Activated CD8-positive, alpha-beta memory T cell treated with anti-CD3 and anti-CD28 coated beads, Interleukin-2, amount 10 ng/mL, durations not matched to agents 7 days and 5 days (primary cell): ENCODE results near the gene BNIPL. TPM values are rescaled to one million over a fixed set of nuclear protein-coding genes. Genes with fewer than 3 reads are reported as not detected.

Experiments
- ATAC-seq: fragments of 150-1000 bp; cut with Tn5 transposase; one replicate; pipeline ENCODE4 v1.10.0; 2021; ENCODE audit warnings: moderate library complexity
- CTCF ChIA-PET: fragments of 350-600 bp; sonication (Branson Sonifier 250); formaldehyde crosslinking; loops from one replicate; lab custom pipeline; 2021; ENCODE audit warnings: antibody characterized with exemption; lab: Charles Lee
- DNase-seq: peaks from one replicate; pipeline ENCODE4 v3.0.0-alpha.2; 2020
- H3K27ac Mint-ChIP-seq: one replicate; pipeline ENCODE4 v1.8.0; 2021; ENCODE audit warnings: mild to moderate bottlenecking, mixed read lengths
- H3K27me3 Mint-ChIP-seq: one replicate; pipeline ENCODE4 v1.8.0; 2021; ENCODE audit warnings: mixed read lengths
- H3K36me3 Mint-ChIP-seq: one replicate; pipeline ENCODE4 v1.8.0; 2021; ENCODE audit warnings: mild to moderate bottlenecking, mixed read lengths
- H3K4me1 Mint-ChIP-seq: one replicate; pipeline ENCODE4 v1.8.0; 2021; ENCODE audit warnings: mixed read lengths
- H3K4me3 Mint-ChIP-seq: one replicate; pipeline ENCODE4 v1.8.0; 2021; ENCODE audit warnings: mild to moderate bottlenecking, moderate library complexity, mixed read lengths
- H3K9me3 Mint-ChIP-seq: one replicate; pipeline ENCODE4 v1.8.0; 2022; ENCODE audit warnings: low read depth, mixed read lengths
- total RNA-seq, 2 experiments: library from RNA; stranded (reverse); gene quantifications; one replicate each; pipeline ENCODE4 v1.2.3, GENCODE V29; 2021

BNIPL gene
- total RNA-seq, 2 experiments from 2014 or later: 1.0 to 2.0 TPM

DNA sequence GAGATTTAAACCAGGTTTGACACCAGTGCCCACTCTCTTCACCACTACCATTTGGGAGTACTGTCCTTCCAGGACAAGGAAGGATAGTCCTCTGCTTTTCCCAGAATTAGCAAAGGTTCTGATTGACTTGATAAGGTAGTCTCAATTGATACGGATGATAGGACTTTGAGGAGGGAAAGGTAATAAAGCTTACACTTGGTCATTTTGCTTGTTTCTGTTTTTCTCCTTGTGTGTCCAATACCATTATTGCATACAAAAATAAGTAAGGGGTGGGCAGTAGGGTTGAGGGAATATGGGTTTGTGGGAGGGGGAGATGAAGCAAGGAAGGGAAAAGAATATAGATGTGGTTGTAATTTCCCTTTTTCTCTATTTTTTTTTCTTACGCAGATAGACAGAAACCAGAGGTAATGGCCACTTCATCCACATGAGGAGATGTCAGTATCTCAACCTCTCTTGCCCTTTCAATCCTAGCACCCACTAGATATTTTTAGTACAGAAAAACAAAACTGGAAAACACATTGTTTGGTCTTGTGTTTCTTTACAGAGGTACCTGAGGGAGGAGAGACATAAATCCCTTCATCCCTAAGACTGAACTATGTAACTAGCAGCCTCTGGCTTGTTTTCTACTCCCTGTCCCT, 13.8 kb downstream of the BNIPL start:
- H3K4me1 Mint-ChIP-seq: peaks cover 39% of the 10 kb centered on the region
- CTCF ChIA-PET: interaction anchor here (0.9 to 8.9 kb wide), 5 partner anchors 9 to 55 kb away, joined by 3 to 76 read pairs (median 7); partner anchors contain the start of genes CDC42SE1, GABPB2 and MLLT11
- H3K27ac Mint-ChIP-seq: peak overlapping the region; percentile 54
- ATAC-seq (no peak), DNase-seq (no peak)
- no peaks in the 10 kb centered on the region for H3K27me3 Mint-ChIP-seq
- no peaks in the 10 kb centered on the region for H3K9me3 Mint-ChIP-seq
- no peak overlapping the region for H3K4me3 Mint-ChIP-seq
- H3K36me3 Mint-ChIP-seq: peaks cover 42% of the 10 kb centered on the region

DNA sequence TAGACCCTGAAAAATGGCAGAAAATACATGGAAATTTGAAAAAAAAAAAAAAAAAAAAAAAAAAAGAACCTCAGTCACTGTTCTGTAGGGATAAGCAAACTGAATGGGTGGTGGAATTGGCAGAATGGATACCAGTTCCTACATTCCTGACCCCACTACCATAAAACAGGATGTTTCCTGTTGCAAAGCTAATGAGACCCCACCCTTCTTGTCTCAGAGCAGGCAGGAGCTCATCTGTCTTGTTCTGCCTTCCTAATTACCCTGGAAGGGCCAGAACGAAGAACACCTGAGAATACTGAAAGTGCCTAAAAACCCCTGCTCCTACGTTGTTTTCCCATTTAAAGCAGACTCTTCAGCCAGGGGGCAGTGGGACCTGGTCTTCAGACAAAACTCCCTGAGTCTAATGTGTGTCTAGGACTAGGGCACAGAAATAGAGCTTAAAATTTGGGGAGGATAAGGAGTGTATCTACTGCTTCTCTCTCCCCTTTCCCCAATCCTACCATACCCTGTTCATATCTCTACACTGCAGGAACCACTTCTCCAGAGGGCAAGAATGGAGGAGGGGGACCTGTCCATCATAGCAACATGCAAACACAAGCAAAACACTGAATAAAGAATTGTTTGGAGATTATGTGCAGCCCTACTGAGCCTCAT, 15.1 kb downstream of the BNIPL start:
- ATAC-seq (no peak), DNase-seq (no peak)
- no peak overlapping the region for H3K4me3 Mint-ChIP-seq
- no peaks in the 10 kb centered on the region for H3K9me3 Mint-ChIP-seq
- H3K36me3 Mint-ChIP-seq: peaks cover 55% of the 10 kb centered on the region
- H3K27ac Mint-ChIP-seq: peak overlapping the region; percentile 35
- CTCF ChIA-PET: interaction anchor here (0.9 to 8.9 kb wide), 3 partner anchors 8 to 56 kb away, joined by 3 to 76 read pairs (median 71); partner anchors contain the start of genes CDC42SE1 and MLLT11
- H3K27me3 Mint-ChIP-seq: no peaks in the 10 kb centered on the region
- H3K4me1 Mint-ChIP-seq: peaks cover 52% of the 10 kb centered on the region

DNA sequence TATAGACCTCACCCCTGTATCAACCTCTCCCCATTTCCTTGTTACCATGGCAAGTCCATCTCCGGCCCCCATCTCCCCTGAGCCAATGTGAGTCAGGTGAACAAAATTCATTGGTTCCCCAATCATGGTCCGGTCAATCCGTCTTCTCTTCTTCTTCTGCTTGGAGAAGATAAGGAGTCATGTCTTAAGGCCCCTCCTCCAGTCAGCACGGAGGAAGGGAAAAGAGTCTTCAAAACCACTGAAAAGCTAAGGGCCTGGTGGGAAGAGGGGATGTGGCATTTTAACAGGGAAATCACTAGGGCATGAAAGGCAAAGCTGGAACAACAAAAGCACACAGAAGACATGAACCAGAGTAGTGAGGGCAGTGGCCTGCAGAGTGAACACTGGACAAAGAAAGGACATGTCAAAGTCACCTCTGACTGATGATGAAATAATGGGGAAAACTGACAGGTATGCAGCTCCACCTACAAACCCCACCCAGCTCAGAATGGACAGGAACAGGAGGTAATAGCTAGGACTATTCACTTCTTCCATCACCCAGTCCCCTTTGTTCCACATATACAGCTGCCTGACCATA, 18.7 kb downstream of the BNIPL start:
- Mint-ChIP-seq H3K4me1 (peaks cover 41% of the 10 kb centered on the region), H3K9me3 (no peaks in the 10 kb centered on the region), H3K27ac (peak overlapping the region; percentile 96), H3K4me3 (peak overlapping the region; percentile 91), H3K36me3 (peaks cover 75% of the 10 kb centered on the region), H3K27me3 (no peaks in the 10 kb centered on the region)
- CTCF ChIA-PET: interaction anchor here (1.1 to 8.3 kb wide), 6 partner anchors 6 to 44 kb away, joined by 3 to 71 read pairs (median 6); partner anchors contain the start of genes C1orf56 and GABPB2
- DNase-seq: no peak
- no peak for ATAC-seq

DNA sequence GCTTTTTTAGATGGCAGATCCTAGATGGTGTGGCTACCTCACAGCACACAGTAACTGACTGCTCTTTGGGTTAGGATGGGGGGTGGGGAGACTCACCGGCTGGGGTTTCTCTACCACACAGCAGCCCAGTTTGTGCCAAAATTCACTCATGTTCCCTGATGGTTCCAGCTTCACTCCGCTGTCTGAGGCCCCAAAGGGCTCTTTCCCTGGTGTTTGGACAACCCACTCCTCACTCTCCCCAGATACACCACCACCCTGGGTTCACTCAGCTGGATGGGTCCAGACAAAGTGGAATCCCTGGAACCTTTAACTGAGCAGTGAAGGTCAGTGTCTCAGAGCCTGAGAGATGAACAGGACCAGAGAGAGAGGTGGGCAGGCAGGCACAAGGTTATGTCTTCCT, 19.2 kb downstream of the BNIPL start:
- Mint-ChIP-seq H3K27ac (peak overlapping the region; percentile 96), H3K9me3 (no peaks in the 10 kb centered on the region), H3K4me3 (peak overlapping the region; percentile 91), H3K36me3 (peaks cover 72% of the 10 kb centered on the region), H3K27me3 (no peaks in the 10 kb centered on the region), H3K4me1 (peaks cover 44% of the 10 kb centered on the region)
- ATAC-seq: no peak
- CTCF ChIA-PET: interaction anchor here (1.1 to 8.3 kb wide), 6 partner anchors 7 to 44 kb away, joined by 3 to 71 read pairs (median 6); partner anchors contain the start of genes C1orf56 and GABPB2
- no peak for DNase-seq

DNA sequence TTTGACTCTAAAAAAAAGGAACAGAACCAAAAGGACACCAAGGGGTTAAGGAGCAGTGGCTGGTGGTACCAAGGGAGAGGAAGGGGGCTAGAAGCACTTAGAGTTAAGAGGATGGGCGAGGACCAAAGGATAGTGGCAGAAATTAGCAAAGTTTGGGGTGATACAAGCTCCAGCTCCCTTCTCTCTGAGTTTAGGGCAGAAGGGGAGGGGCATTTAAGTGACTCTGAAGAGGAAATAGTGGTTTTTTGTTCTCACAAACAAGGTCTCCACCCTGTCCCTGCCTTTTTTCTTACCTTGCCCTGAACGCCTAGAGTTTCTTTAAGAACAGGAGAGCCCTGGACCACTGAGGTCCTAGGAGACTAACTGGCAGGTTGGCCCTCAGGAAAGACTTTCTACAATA, 19.8 kb downstream of the BNIPL start:
- H3K27me3 Mint-ChIP-seq: no peaks in the 10 kb centered on the region
- DNase-seq: peak; percentile 53
- CTCF ChIA-PET: interaction anchor here (1.1 to 8.3 kb wide), 8 partner anchors 7 to 43 kb away, joined by 3 to 71 read pairs (median 9); partner anchors contain the start of genes C1orf56 and GABPB2
- peaks cover 49% of the 10 kb centered on the region for H3K4me1 Mint-ChIP-seq
- ATAC-seq: peak; percentile 20
- H3K9me3 Mint-ChIP-seq: no peaks in the 10 kb centered on the region
- H3K36me3 Mint-ChIP-seq: peaks cover 70% of the 10 kb centered on the region
- peak overlapping the region; percentile 91 for H3K4me3 Mint-ChIP-seq
- peak overlapping the region; percentile 96 for H3K27ac Mint-ChIP-seq

DNA sequence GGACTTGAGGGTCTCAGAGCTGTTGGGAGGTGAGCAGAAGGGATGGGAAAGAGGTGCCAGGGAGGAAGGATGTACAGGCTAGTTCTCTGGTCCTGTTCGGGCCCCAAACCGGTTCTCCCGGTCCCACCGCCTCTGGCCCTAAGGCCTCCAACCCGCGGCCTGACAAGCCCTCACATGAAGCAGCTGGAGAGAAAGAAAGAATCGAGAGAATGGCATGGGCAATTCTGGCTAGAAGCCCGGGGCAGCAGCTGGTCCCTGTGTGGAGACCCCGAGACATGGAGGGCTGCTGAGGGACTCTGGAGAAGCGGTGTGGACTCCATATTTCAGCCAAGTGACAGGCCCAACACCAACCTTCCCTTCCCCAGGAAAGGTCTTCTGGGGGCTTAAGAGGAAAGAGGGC, 22.3 kb downstream of the BNIPL start:
- Mint-ChIP-seq H3K36me3 (peaks cover 49% of the 10 kb centered on the region), H3K27ac (peak overlapping the region; percentile 96), H3K27me3 (no peaks in the 10 kb centered on the region), H3K4me3 (peak overlapping the region; percentile 91), H3K4me1 (peaks cover 55% of the 10 kb centered on the region), H3K9me3 (no peaks in the 10 kb centered on the region)
- CTCF ChIA-PET: interaction anchor here (0.6 to 8.3 kb wide), 12 partner anchors 9 to 139 kb away, joined by 3 to 71 read pairs (median 4); partner anchors contain the start of genes C1orf56, GABPB2, MINDY1 and TNFAIP8L2
- ATAC-seq (peak; percentile 0), DNase-seq (peak; percentile 51)

DNA sequence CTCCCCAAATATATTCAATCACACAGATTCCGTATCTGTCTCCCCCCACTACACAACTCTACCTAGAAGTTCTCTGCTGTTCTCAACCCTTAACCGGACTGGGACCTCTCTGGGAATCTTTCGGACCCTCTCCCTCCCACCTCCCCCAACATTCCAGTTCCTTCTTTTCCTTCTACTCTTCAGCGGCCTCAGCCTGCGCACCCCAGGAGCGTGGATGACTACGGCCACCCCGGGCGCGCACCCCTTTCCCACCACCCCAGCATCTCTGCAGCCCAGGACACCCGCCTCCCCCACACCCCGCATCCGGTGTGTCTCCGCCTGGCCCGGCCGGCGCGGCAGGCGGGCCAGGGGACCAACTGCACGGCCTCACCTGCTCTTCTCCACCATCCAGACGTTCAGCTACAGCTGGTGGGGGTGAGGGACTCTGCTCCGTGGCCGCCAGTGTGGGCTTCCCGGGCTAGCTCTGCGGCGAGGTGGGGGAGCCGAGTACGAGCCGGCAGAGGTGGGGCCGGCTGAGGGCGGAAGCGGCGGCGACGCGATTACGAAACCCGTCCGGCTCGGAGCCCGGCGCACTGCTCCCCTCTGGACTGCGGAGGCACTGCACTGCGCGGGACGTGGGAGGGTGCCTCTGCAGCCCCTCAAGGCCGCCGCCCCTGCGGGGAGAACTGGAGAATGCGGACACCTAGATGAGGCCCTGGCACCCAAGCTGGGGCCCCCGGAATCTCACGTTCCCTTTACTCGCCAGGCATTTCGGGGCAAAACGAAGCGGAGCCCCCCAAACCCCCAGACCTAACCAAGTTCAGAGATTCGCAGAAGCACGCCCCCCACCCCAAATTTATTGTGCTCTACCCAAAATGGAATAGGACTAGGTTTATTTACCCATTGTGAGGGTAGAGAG, 23.0 kb downstream of the BNIPL start, which contains the start of gene CDC42SE1:
Gene CDC42SE1 (minus strand): TSS at position 514 of the 898 bp plus-strand sequence. CDS start 3,892 bp downstream, outside the sequence.
- Mint-ChIP-seq H3K27ac (peak within 1 kb of the TSS; percentile 96), H3K4me1 (peaks cover 53% of the 10 kb centered on the region), H3K9me3 (no peaks in the 10 kb centered on the region), H3K27me3 (no peaks in the 10 kb centered on the region), H3K36me3 (peaks cover 43% of the 10 kb centered on the region), H3K4me3 (peak within 1 kb of the TSS; percentile 91)
- DNase-seq (peak; percentile 92), ATAC-seq (peak; percentile 80)
- CTCF ChIA-PET: interaction anchor here (0.6 to 8.3 kb wide), 15 partner anchors 9 to 129 kb away, joined by 3 to 71 read pairs (median 4); partner anchors contain the start of genes C1orf56, GABPB2, MINDY1 and TNFAIP8L2

DNA sequence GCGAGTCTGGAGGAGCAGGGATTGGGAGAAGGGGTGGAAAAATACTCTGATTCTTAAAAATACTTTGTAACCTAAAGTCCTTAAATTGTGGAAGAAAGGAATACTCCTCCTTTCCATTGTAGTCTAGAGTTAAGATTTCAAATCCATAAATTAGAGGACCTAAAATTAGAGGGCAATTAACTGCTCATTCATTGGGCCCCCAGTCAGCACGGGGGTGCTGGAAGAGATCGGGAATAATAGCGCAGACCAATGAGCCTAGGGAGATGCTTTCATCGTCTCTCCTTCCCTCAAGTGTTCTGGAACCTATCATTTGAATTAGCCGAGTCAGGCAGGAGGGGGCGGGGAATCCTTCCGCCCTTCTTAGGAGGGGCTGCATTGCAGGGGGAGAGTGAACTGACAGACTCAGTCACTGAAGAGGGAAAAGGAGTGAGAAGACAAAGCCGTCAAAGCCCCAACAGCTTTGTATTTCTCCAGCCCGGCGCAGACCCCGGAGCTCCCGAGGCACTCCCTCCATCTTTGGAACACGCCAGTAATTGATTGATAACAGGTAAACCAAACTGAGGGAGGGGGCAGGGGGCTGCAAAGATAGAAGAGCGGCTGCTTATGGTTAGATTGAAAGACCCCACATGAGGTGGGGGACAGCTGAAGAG, 23.7 kb downstream of the BNIPL start, which contains the start of gene MLLT11:
Gene MLLT11 (plus strand): TSS at position 391 of the 650 bp plus-strand sequence. CDS start 6,828 bp downstream, outside the sequence.
- no peak for ATAC-seq
- Mint-ChIP-seq H3K36me3 (peaks cover 36% of the 10 kb centered on the region), H3K9me3 (no peaks in the 10 kb centered on the region), H3K27ac (peak within 1 kb of the TSS; percentile 96), H3K27me3 (no peaks in the 10 kb centered on the region), H3K4me3 (peak within 1 kb of the TSS; percentile 91), H3K4me1 (peaks cover 47% of the 10 kb centered on the region)
- DNase-seq: peak; percentile 59
- CTCF ChIA-PET: interaction anchor here (0.6 to 8.3 kb wide), 14 partner anchors 8 to 129 kb away, joined by 3 to 71 read pairs (median 4); partner anchors contain the start of genes C1orf56, GABPB2 and TNFAIP8L2

DNA sequence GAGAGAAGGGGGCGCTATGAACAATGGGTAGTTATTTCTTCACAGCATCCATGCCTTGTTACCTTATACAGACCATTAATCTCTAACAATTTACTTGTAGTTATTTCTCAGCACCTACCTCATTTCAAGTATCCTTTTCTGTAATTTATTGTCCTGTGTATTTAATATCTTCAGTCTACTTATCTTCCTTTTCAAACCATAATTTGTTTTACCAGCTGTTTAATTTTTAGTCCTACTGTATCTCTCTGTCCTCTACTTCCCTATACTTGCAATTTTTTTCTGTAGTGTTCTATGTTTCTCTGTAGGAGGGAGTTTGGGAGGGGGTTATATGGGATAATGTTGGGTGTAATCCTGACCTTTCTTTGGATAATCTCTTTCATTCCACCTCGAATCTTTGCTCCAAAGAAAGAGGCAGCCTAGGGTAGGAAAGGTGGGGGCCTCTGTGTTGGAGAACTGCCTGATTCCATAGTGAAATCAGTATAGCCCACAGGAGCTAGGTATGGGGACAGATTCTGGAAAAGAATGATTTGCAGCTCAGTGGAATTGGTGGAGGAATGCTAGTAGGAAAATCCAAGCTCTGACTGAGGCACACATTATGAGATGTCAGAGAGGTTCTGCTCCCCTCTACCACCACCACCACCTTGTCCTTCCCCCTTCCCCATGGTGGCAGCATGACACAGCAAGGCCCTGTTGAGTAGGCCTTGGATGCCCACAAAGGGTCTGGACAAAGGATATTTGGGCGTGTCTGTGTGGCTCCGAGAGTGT, 24.5 kb downstream of the BNIPL start:
- H3K4me1 Mint-ChIP-seq: peaks cover 40% of the 10 kb centered on the region
- H3K27ac Mint-ChIP-seq: peak overlapping the region; percentile 96
- H3K27me3 Mint-ChIP-seq: no peaks in the 10 kb centered on the region
- H3K36me3 Mint-ChIP-seq: peaks cover 29% of the 10 kb centered on the region
- DNase-seq (no peak), ATAC-seq (no peak)
- CTCF ChIA-PET: interaction anchor here (0.6 to 8.3 kb wide), 9 partner anchors 10 to 96 kb away, joined by 3 to 71 read pairs (median 4); partner anchors contain the start of genes C1orf56, GABPB2 and TNFAIP8L2
- H3K4me3 Mint-ChIP-seq: peak overlapping the region; percentile 91
- H3K9me3 Mint-ChIP-seq: no peaks in the 10 kb centered on the region

DNA sequence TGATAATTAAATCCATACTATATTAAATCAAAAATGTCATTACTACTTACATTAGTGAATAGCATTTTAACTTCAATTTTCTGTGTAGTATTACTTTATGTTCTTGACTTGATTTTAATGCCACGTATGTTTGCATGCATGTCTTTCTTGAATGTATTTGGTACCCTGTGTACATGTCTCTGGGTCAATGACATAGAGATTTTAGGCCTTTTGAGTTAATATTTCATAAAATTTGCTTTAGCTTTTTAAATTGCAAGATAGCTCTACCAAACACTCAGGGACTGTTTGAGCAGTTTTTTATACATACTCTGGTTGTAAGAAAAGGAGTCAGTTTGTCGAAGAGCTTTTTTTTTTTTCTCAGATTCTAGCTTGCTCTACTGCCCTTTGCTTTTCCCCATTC, 25.3 kb downstream of the BNIPL start:
- no peak overlapping the region for H3K4me3 Mint-ChIP-seq
- no peak overlapping the region for H3K27ac Mint-ChIP-seq
- peaks cover 31% of the 10 kb centered on the region for H3K4me1 Mint-ChIP-seq

More for the DNA sequence above, 25.3 kb downstream of the BNIPL start:
- no peaks in the 10 kb centered on the region for H3K27me3 Mint-ChIP-seq
- no peaks in the 10 kb centered on the region for H3K9me3 Mint-ChIP-seq
- DNase-seq (no peak), ATAC-seq (no peak)
- peaks cover 21% of the 10 kb centered on the region for H3K36me3 Mint-ChIP-seq
- CTCF ChIA-PET: interaction anchor here (0.8 to 8.3 kb wide), 6 partner anchors 10 to 95 kb away, joined by 3 to 71 read pairs (median 20); partner anchors contain the start of genes C1orf56, GABPB2 and TNFAIP8L2
